ENCODE data around the gene ZNF296.

Gene ZNF296

DNA sequence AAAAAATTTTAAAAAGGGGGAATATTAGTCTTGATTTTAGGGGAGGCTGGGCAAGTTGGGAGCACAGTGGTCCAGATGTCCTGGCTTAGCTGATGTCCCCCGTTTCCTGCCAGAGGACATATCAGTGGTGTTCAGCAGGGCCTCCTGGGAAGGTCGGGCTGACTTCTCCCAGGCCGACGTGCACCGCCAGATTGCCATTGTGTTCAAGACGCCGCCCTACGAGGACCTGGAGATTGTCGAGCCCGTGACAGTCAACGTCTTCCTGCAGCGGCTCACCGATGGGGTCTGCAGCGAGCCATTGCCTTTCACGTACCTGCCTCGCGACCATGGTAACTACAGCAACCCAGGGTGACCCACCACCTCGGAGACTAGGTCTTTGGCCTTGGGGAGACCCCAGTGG lies 43.9 kb downstream of the ZNF296 start:
- Histone ChIP-seq H3K27ac (ENCODE audit: low read depth, low read length) (no peak overlapping the region), H3K36me3 (ENCODE audit: control insufficient read depth in 5 of 5, insufficient read depth in 5 of 5, low read length in 5 of 5) (peaks cover 0 to 86% (median 45%) of the 10 kb centered on the region in 5 donors), H3K9me3 (ENCODE audit: control insufficient read depth in 5 of 5, low read length in 5 of 5) (peaks cover 0 to 5% (median 4%) of the 10 kb centered on the region in 5 donors), H3K27me3 (ENCODE audit: control insufficient read depth in 5 of 5, insufficient read depth in 4 of 5, low read length in 5 of 5) (no peaks in the 10 kb centered on the region), H3K4me3 (ENCODE audit: low read depth in 1 of 5, low read length in 5 of 5) (no peak overlapping the region), H3K4me1 (ENCODE audit: control insufficient read depth in 5 of 5, insufficient read depth in 5 of 5, low read length in 5 of 5) (no peaks in the 10 kb centered on the region), H3K9ac (ENCODE audit: low read length in 5 of 5) (no peak overlapping the region)

DNA sequence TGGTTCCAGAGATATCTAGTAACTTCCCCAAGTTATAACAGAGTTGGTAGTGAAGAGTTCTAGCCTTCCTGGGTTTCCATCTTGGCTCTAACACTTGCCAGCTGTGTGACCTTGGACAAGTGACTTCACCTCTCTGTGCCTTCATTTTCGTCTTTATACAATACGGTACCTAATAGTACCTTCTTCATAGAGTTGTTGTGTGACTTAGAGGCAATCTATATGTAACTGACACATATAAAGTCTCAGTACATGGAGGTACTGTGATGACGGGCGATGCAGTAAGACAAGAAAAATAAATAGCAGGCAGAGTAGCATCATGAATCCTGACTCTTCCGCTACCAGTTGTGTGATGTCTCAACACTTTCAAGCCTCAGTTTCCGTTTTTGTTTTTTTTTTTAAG lies 45.5 kb downstream of the ZNF296 start:
- Histone ChIP-seq H3K36me3 (ENCODE audit: control insufficient read depth in 5 of 5, insufficient read depth in 5 of 5, low read length in 5 of 5) (peaks cover 0 to 83% (median 44%) of the 10 kb centered on the region in 5 donors), H3K9ac (ENCODE audit: low read length in 5 of 5) (no peak overlapping the region), H3K27ac (ENCODE audit: low read depth, low read length) (no peak overlapping the region), H3K9me3 (ENCODE audit: control insufficient read depth in 5 of 5, low read length in 5 of 5) (peaks cover 0 to 5% (median 4%) of the 10 kb centered on the region in 5 donors), H3K4me3 (ENCODE audit: low read depth in 1 of 5, low read length in 5 of 5) (no peak overlapping the region), H3K27me3 (ENCODE audit: control insufficient read depth in 5 of 5, insufficient read depth in 4 of 5, low read length in 5 of 5) (no peaks in the 10 kb centered on the region), H3K4me1 (ENCODE audit: control insufficient read depth in 5 of 5, insufficient read depth in 5 of 5, low read length in 5 of 5) (no peaks in the 10 kb centered on the region)

DNA sequence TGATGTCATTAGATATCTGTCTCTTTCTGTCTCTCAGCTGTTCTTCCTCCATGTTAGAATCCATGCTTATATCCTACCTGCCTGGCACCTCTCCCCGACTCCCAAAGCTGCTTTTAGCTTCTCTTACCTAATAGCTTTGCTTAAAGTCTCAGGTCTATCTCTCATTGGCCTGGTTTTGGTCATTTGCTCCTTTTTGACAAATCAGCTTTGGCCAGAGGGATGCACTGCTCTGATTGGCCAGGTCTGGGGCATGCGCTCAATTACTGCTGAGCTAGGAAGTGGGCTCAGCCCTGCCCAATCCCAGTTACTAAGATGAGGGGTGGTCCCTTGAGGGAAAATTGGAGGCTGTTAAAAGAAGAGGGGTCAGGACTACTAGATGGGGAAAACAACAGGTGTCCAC lies 48.9 kb downstream of the ZNF296 start:
- H3K27ac ChIP-seq (ENCODE audit: low read depth, low read length): no peak overlapping the region
- H3K9ac ChIP-seq (ENCODE audit: low read length in 5 of 5): no peak overlapping the region
- no peaks in the 10 kb centered on the region for H3K9me3 ChIP-seq (ENCODE audit: control insufficient read depth in 5 of 5, low read length in 5 of 5)
- no peaks in the 10 kb centered on the region for H3K4me1 ChIP-seq (ENCODE audit: control insufficient read depth in 5 of 5, insufficient read depth in 5 of 5, low read length in 5 of 5)
- H3K4me3 ChIP-seq (ENCODE audit: low read depth in 1 of 5, low read length in 5 of 5): no peak overlapping the region
- H3K27me3 ChIP-seq (ENCODE audit: control insufficient read depth in 5 of 5, insufficient read depth in 4 of 5, low read length in 5 of 5): no peaks in the 10 kb centered on the region
- peaks cover 0 to 71% (median 26%) of the 10 kb centered on the region in 5 donors for H3K36me3 ChIP-seq (ENCODE audit: control insufficient read depth in 5 of 5, insufficient read depth in 5 of 5, low read length in 5 of 5)

DNA sequence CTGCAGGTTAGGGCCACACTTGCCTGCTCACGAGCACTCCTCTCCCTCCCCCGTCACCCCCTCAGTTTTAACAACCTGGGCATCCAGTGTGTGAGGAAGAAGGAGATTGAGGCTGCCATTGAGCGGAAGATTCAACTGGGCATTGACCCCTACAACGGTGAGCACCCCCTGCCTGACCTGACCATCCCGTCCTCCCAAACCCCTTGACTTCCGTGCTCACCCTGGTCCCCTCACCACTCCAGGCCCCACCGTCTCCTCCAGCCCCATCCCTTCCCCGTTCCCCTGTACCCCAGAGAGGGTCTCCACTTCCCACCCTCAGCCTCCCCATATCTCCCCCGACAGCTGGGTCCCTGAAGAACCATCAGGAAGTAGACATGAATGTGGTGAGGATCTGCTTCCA lies 51.0 kb downstream of the ZNF296 start:
- Histone ChIP-seq H3K27ac (ENCODE audit: low read depth, low read length) (no peak overlapping the region), H3K27me3 (ENCODE audit: control insufficient read depth in 5 of 5, insufficient read depth in 4 of 5, low read length in 5 of 5) (no peaks in the 10 kb centered on the region), H3K36me3 (ENCODE audit: control insufficient read depth in 5 of 5, insufficient read depth in 5 of 5, low read length in 5 of 5) (peaks cover 0 to 61% (median 18%) of the 10 kb centered on the region in 5 donors), H3K9me3 (ENCODE audit: control insufficient read depth in 5 of 5, low read length in 5 of 5) (no peaks in the 10 kb centered on the region), H3K9ac (ENCODE audit: low read length in 5 of 5) (no peak overlapping the region), H3K4me1 (ENCODE audit: control insufficient read depth in 5 of 5, insufficient read depth in 5 of 5, low read length in 5 of 5) (no peaks in the 10 kb centered on the region), H3K4me3 (ENCODE audit: low read depth in 1 of 5, low read length in 5 of 5) (no peak overlapping the region)

DNA sequence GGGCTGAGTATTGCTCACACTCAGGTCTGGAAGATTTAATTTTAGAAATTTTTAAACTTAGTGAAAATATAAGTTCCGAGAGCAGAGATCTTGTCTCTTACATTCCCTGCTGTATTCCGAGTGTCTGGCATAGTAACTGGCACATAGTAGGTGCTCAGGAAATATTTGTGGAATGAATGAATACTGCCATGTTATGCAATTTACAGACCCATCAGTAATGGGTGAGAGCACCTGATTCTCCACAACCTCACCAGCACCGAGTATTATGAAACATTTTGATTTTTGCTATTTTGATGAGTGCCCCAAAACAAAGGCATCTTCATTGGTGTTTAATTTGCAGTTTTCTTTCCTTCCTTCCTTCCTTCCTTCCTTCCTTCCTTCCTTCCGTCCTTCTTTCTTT lies 53.2 kb downstream of the ZNF296 start:
- H3K27ac ChIP-seq (ENCODE audit: low read depth, low read length): no peak overlapping the region
- no peaks in the 10 kb centered on the region for H3K4me1 ChIP-seq (ENCODE audit: control insufficient read depth in 5 of 5, insufficient read depth in 5 of 5, low read length in 5 of 5)
- no peaks in the 10 kb centered on the region for H3K9me3 ChIP-seq (ENCODE audit: control insufficient read depth in 5 of 5, low read length in 5 of 5)
- no peak overlapping the region for H3K9ac ChIP-seq (ENCODE audit: low read length in 5 of 5)
- peaks cover 0 to 45% (median 9%) of the 10 kb centered on the region in 5 donors for H3K36me3 ChIP-seq (ENCODE audit: control insufficient read depth in 5 of 5, insufficient read depth in 5 of 5, low read length in 5 of 5)
- H3K4me3 ChIP-seq (ENCODE audit: low read depth in 1 of 5, low read length in 5 of 5): no peak overlapping the region
- H3K27me3 ChIP-seq (ENCODE audit: control insufficient read depth in 5 of 5, insufficient read depth in 4 of 5, low read length in 5 of 5): no peaks in the 10 kb centered on the region

DNA sequence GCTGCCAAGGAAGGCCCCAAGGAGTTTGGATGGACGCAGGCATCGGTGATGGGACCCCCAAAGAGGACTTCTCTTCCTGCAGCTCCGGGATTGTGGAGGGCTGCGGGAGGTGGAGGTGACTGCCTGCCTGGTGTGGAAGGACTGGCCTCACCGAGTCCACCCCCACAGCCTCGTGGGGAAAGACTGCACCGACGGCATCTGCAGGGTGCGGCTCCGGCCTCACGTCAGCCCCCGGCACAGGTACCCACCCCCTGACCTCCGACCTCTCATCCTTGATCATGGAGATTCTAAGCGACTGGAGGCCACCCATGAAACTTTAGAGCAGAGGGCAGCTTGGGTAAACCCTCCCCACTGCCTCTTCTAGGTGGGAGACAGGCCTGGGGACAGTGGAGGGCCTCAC lies 54.3 kb downstream of the ZNF296 start:
- H3K36me3 ChIP-seq (ENCODE audit: control insufficient read depth in 5 of 5, insufficient read depth in 5 of 5, low read length in 5 of 5): peaks cover 0 to 36% (median 9%) of the 10 kb centered on the region in 5 donors

More for the DNA sequence above, 54.3 kb downstream of the ZNF296 start:
- Histone ChIP-seq H3K9me3 (ENCODE audit: control insufficient read depth in 5 of 5, low read length in 5 of 5) (no peaks in the 10 kb centered on the region), H3K4me1 (ENCODE audit: control insufficient read depth in 5 of 5, insufficient read depth in 5 of 5, low read length in 5 of 5) (peaks cover 0 to 2% (median 0%) of the 10 kb centered on the region in 5 donors), H3K27me3 (ENCODE audit: control insufficient read depth in 5 of 5, insufficient read depth in 4 of 5, low read length in 5 of 5) (no peaks in the 10 kb centered on the region), H3K9ac (ENCODE audit: low read length in 5 of 5) (no peak overlapping the region), H3K4me3 (ENCODE audit: low read depth in 1 of 5, low read length in 5 of 5) (no peak overlapping the region), H3K27ac (ENCODE audit: low read depth, low read length) (no peak overlapping the region)
